ENCODE data around the gene MVP.

The MVP gene

GRCh38 chr16:29841631-29842030 lies 21.4 kb downstream of the MVP start:
- TF ChIP-seq CTCF (IDR thresholded peaks at IDR 0.05) = no peak

- TF ChIP-seq CTCF (IDR thresholded peaks at IDR 0.05) = no peak
Measured at GRCh38 chr16:29842732-29843346, 22.6 kb downstream of the MVP start.

- TF ChIP-seq CTCF (IDR thresholded peaks at IDR 0.05) = no peak
Measured at GRCh38 chr16:29843931-29844330, 23.7 kb downstream of the MVP start.

GRCh38 chr16:29844575-29845331 lies 24.5 kb downstream of the MVP start:
- TF ChIP-seq CTCF (IDR thresholded peaks at IDR 0.05) = no peak

GRCh38 chr16:29845656-29846055 lies 25.4 kb downstream of the MVP start:
- TF ChIP-seq CTCF (IDR thresholded peaks at IDR 0.05) = no peak

GRCh38 chr16:29848420-29849297 lies 28.4 kb downstream of the MVP start:
- TF ChIP-seq CTCF (IDR thresholded peaks at IDR 0.05) = peak; percentile 68

- no peak for TF ChIP-seq CTCF (IDR thresholded peaks at IDR 0.05)
Measured at GRCh38 chr16:29849505-29849904, 29.2 kb downstream of the MVP start.

All from LNCAP (cell line).